Neural progenitor cell (in vitro differentiated cells): Measurements from ENCODE around the gene SLC2A4.

Experiments
- CTCF ChIP-seq: fragments of 200-600 bp; sonication (generic); IDR thresholded peaks from 2 replicates; pipeline ENCODE4 v1.5.1; 2017; ENCODE audit warnings: antibody characterized with exemption, mild to moderate bottlenecking
- EZH2 ChIP-seq: fragments of 200-600 bp; sonication (generic); IDR thresholded peaks from 2 replicates; pipeline ENCODE4 v1.6.1; 2017; ENCODE audit warnings: antibody characterized with exemption, mild to moderate bottlenecking, moderate library complexity

GRCh38 chr17:7309628-7310027 lies 28.1 kb downstream of the SLC2A4 start:
- no peak for TF ChIP-seq EZH2
- TF ChIP-seq CTCF = no peak
